ENCODE results near the gene PNMA5. TPM values are rescaled to one million over a fixed set of nuclear protein-coding genes. Genes with fewer than 3 reads are reported as not detected.
"Not testable (repeated sequence)": the region's sequence is repeated elsewhere in the genome, so short reads cannot be mapped to it uniquely, and the experiment has no call there.

PNMA5 gene
- total RNA-seq: 0.34 and 0.37 TPM in 2 replicates

- intact Hi-C loops (cut with micrococcal nuclease): no loop called here
Observed at GRCh38 chrX:152993933-152994332, at the start of gene PNMA5. Gene PNMA5, minus strand, starts transcription at chrX:152994116. Its CDS starts 2,518 bp downstream, at chrX:152991598.

GRCh38 chrX:153032397-153033118 is 38.6 kb upstream of the PNMA5 start:
- intact Hi-C loops (cut with micrococcal nuclease): loop anchor here (1.0 to 10.0 kb wide), 6 partner anchors 73 to 636 kb away; partner anchors contain the start of gene HAUS7

GRCh38 chrX:153030801-153031200 is 36.9 kb upstream of the PNMA5 start:
- intact Hi-C loops (cut with micrococcal nuclease): loop anchor here (10.0 kb wide), 1 partner anchor 344 kb away; no protein-coding TSS in a partner anchor

GRCh38 chrX:153029875-153030274 is 36.0 kb upstream of the PNMA5 start:
- intact Hi-C loops (cut with micrococcal nuclease): loop anchor here (10.0 kb wide), 1 partner anchor 345 kb away; no protein-coding TSS in a partner anchor

GRCh38 chrX:153029162-153029561 is 35.2 kb upstream of the PNMA5 start:
- intact Hi-C loops (cut with micrococcal nuclease): no loop called here

GRCh38 chrX:153028487-153028886 is 34.6 kb upstream of the PNMA5 start:
- intact Hi-C loops (cut with micrococcal nuclease): not testable (repeated sequence)

- intact Hi-C loops (cut with micrococcal nuclease): not testable (repeated sequence)
Observed at GRCh38 chrX:153026501-153026900, 32.6 kb upstream of the PNMA5 start.

- intact Hi-C loops (cut with micrococcal nuclease): no loop called here
Observed at GRCh38 chrX:153019166-153019565, 25.2 kb upstream of the PNMA5 start.

GRCh38 chrX:153017174-153017573 is 23.3 kb upstream of the PNMA5 start:
- intact Hi-C loops (cut with micrococcal nuclease): not testable (repeated sequence)

GRCh38 chrX:153004780-153005179 is 10.9 kb upstream of the PNMA5 start:
- intact Hi-C loops (cut with micrococcal nuclease): no loop called here

GRCh38 chrX:153003981-153004380 is 10.1 kb upstream of the PNMA5 start:
- intact Hi-C loops (cut with micrococcal nuclease): no loop called here

GRCh38 chrX:153002182-153002581 is 8.3 kb upstream of the PNMA5 start:
- intact Hi-C loops (cut with micrococcal nuclease): not testable (repeated sequence)

GRCh38 chrX:152997337-152997736 is 3.4 kb upstream of the PNMA5 start:
- intact Hi-C loops (cut with micrococcal nuclease): no loop called here

- intact Hi-C loops (cut with micrococcal nuclease): no loop called here
Observed at GRCh38 chrX:152992115-152992514, 1.8 kb downstream of the PNMA5 start.

- intact Hi-C loops (cut with micrococcal nuclease): no loop called here
Observed at GRCh38 chrX:152991123-152991522, 2.8 kb downstream of the PNMA5 start.

- intact Hi-C loops (cut with micrococcal nuclease): no loop called here
Observed at GRCh38 chrX:152989292-152989658, 4.6 kb downstream of the PNMA5 start.

- intact Hi-C loops (cut with micrococcal nuclease): no loop called here
Observed at GRCh38 chrX:152988536-152989291, 5.2 kb downstream of the PNMA5 start.

GRCh38 chrX:152987801-152988200 is 6.1 kb downstream of the PNMA5 start:
- intact Hi-C loops (cut with micrococcal nuclease): no loop called here

- intact Hi-C loops (cut with micrococcal nuclease): not testable (repeated sequence)
Observed at GRCh38 chrX:152987156-152987555, 6.8 kb downstream of the PNMA5 start.

GRCh38 chrX:152985383-152985782 is 8.5 kb downstream of the PNMA5 start:
- intact Hi-C loops (cut with micrococcal nuclease): not testable (repeated sequence)

GRCh38 chrX:152968193-152968592 is 25.7 kb downstream of the PNMA5 start:
- intact Hi-C loops (cut with micrococcal nuclease): no loop called here

- intact Hi-C loops (cut with micrococcal nuclease): no loop called here
Observed at GRCh38 chrX:152960115-152960514, 33.8 kb downstream of the PNMA5 start.
